Measurements from ENCODE around the gene SLC24A4. TPM values are rescaled to one million over a fixed set of nuclear protein-coding genes. Genes with fewer than 3 reads are reported as not detected.
A peak's percentile ranks its signal among the peaks of the same experiment; 100 is the strongest.

SLC24A4 gene
- total and polyA plus RNA-seq, 2 of the 4 experiments (the other 2 are of a cell fraction), result not detected

DNA sequence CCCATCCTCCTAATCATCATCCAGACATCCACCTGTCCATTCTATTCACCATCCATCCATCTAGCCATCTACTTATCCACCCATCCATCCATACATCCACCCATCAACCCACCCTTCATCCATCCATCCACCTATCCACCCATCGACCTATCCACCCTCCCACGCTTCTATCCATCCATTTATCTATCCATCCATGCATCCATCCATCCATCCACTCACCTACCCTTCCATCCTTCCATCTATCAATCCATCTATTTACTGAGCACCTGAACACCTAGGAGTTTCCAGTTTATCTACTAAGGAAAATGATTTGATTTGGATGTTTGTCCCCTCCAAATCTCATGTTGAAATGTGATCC is 198.1 kb downstream of the SLC24A4 start:
- Histone ChIP-seq H3K9ac (ENCODE audit: low read depth, low read length) (no peak overlapping the region), H3K14ac (replicated peaks; ENCODE audit: low read depth, low read length) (no peak overlapping the region), H3K18ac (ENCODE audit: low read depth, low read length) (no peak overlapping the region), H4K8ac (ENCODE audit: low read depth in 2 of 2, low read length in 2 of 2) (no peak overlapping the region), H3K4ac (ENCODE audit: low read depth, low read length) (no peak overlapping the region), H4K91ac (ENCODE audit: insufficient read depth, low read depth, low read length) (no peak overlapping the region), H2BK20ac (ENCODE audit: low read depth, low read length) (no peak overlapping the region), H2BK5ac (ENCODE audit: low read depth, low read length, poor library complexity, severe bottlenecking) (peak overlapping the region; percentile 8), H3K9me1 (ENCODE audit: insufficient read depth, low read length) (peaks cover 10% of the 10 kb centered on the region; the same call in 1 of the 2 replicates), H4K5ac (ENCODE audit: low read depth, low read length) (no peak overlapping the region), H3K56ac (ENCODE audit: extremely low read depth, insufficient read depth, low read length) (no peak overlapping the region), H3K4me1 (ENCODE audit: control insufficient read depth, insufficient read depth, low read length) (peaks cover 13% of the 10 kb centered on the region; the same call in 1 of the 2 replicates), H2AK9ac (replicated peaks; ENCODE audit: low read depth, low read length, poor library complexity) (no peak overlapping the region), H4K20me1 (ENCODE audit: insufficient read depth, low read length) (peaks cover 24% of the 10 kb centered on the region), H2AFZ (replicated peaks; ENCODE audit: low read length, poor library complexity) (no peak overlapping the region), H3K27ac (ENCODE audit: insufficient read depth, low read length) (no peak overlapping the region), H3K23ac (ENCODE audit: low read depth, low read length) (no peak overlapping the region), H3K4me3 (ENCODE audit: insufficient read depth, low read depth, low read length) (no peak overlapping the region), H2AK5ac (ENCODE audit: low read depth, low read length) (no peak overlapping the region), H3K4me2 (ENCODE audit: low read depth, low read length) (no peak overlapping the region), H3K9me3 (ENCODE audit: control insufficient read depth, insufficient read depth, low read length) (no peaks in the 10 kb centered on the region), H3K79me1 (ENCODE audit: low read depth in 1 of 2, low read length in 2 of 2) (peaks cover 33 to 92% of the 10 kb centered on the region in 2 experiments), H3K36me3 (ENCODE audit: control insufficient read depth, insufficient read depth, low read length) (no peaks in the 10 kb centered on the region), H2BK15ac (ENCODE audit: low read depth, low read length) (no peak overlapping the region), H3K27me3 (ENCODE audit: control insufficient read depth, insufficient read depth, low read length) (no peaks in the 10 kb centered on the region), H2BK120ac (ENCODE audit: low read depth, low read length) (no peak overlapping the region)
- 60 to 94% methylated on average over 1 to 2 of the region's 2 CpGs for WGBS, 2 experiments (ENCODE audit: extremely low coverage in 2 of 2, insufficient read length in 1 of 2)
- intact Hi-C loops (cut with micrococcal nuclease), result no loop called here
- dilution Hi-C loops (cut with HindIII; ENCODE audit: low sequenced_read_pairs, unreplicated experiment), result no loop called here
- ChIA-PET POLR2A (ENCODE audit: unreplicated experiment) (no interaction called here), CTCF (no interaction called here)
- in situ Hi-C loops (cut with MboI; ENCODE audit: low sequenced_read_pairs), result no loop called here
- no peak for DNase-seq
- TF ChIP-seq FOS (IDR thresholded peaks at IDR 0.05; ENCODE audit: low read depth, low read length), result no peak
- TF ChIP-seq CEBPB (IDR thresholded peaks at IDR 0.05; ENCODE audit: low read depth, low read length), result no peak
- TF ChIP-seq RCOR1 (IDR thresholded peaks at IDR 0.05; ENCODE audit: insufficient replicate concordance, low read length), result no peak
- no TSS peak for BruUV-seq (replicated peaks)
- no peak for ATAC-seq (ENCODE audit: low read depth)

Data from IMR-90 (cell line).